Fibroblast of the conjunctiva (primary cell): ENCODE data around the gene MRM2.

Source experiments
- DNase-seq: peaks from one replicate; pipeline ENCODE4 v3.0.0-alpha.2; 2010; ENCODE audit warnings: low read depth

Gene MRM2

DNA sequence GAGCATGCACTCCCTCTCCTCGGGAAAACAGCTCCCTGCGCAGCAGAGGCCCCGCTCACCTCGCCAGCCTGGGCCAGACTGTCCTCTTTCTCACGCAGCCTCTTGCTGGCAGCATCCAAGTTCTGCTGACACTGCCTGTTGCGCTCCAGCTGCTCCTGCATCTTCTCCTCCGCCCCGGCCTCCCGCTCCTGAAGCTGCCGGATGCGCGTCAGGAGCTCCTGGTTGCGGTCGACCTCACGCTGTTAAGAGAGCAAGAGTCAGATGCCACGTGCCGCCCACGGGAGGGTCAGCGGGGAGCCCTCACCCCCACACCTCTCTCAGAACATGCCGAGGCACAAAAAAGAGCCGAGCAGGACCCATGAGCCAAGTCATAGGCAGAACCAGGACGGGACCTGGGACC, 19.5 kb downstream of the MRM2 start:
- DNase-seq, result no peak

DNA sequence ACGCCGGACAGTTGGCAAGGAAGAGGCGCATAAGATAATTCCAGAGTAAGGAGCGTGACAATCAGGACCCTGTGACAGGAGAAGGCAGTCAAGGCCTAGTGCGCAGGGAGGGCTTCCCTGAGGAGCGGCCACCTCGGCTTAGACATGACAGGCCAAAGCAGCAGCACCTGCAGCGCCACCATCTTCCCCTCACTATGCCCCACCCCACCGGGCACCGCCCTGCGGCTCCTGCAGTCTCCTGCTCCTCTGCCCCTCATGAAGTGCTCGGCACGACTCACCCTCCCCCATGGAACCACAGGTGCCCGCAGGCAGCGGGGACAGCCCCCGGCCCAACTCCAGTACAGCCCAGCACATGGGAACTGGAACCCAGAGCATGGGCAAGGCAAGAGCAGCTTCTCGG, 21.1 kb downstream of the MRM2 start:
- no peak for DNase-seq

DNA sequence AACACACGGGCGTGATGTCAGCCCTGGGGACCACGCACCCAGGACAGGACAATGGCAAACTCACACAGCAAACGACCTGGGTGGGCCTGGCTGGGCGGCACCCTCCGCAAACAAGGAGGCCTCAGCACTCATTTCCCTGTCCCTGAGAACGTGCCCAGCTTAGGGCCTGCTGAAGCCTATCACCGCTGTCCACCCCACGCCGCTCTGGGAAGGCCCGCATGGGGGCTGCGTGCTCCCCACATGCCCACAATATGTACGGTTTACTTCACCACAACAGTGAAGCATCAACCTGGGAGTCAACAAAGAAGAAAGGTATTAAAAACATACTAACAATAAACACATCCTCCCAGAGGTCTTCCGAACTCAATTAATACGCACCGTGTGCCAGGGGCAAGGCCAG, 21.5 kb downstream of the MRM2 start:
- DNase-seq, result no peak

DNA sequence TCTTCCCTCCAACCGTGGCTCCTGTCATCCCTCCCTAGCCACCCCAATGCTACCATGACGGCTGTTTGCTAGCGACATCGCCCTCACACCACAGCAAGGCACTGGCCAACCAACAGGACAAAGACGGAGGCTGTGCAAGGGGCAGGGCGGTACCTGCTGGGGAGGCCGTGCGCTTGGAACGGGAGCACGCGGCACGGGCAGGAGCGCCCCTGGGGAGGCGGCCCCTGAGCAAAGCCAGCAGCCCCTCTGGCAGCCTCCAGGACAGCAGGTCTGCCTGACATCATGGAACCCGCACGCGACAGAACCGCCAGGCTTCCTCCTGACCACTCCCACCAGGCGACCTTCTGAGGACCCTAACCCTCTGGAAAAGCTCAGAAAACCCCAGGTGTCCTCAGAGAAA, 22.0 kb downstream of the MRM2 start:
- DNase-seq, result no peak

DNA sequence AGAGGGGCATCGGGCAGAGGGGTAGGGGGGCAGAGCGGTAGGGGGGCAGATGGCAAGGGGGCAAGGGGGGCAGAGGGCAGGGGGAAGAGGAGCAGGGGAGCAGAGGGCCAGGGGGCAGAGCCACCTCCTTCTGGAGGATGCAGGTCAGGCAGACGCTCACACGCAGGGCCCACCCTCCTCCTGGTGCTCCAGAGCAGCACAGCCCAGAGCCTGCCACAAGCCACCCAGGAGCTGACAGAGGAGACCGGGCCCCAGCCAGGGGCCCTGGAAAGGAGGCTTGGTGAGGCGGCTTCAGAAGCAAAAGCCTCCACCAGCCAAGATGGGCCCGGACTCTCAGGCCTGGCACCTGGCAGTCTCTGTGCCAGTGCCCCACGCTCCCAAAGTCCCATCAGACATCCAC, 22.4 kb downstream of the MRM2 start:
- DNase-seq, result no peak

DNA sequence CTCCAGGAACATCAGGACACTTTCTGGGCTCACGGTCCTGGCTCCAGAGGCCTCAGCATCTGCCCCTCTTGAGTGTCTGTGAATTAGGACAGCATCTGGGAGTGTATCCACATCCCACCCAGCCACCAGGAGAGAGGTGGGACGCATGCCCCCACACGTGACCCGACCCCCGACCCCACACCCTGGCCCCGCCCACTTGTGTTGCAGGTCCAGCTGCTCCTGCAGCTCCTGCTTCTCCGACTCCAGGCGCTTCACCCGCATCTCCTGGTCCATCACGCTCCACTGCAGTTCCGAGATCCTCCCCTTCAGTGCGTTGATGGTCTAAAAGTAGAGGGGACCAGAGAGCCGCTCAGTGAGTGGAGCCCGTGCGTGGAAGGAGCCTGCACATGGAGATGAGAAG, 22.9 kb downstream of the MRM2 start:
- no peak for DNase-seq

DNA sequence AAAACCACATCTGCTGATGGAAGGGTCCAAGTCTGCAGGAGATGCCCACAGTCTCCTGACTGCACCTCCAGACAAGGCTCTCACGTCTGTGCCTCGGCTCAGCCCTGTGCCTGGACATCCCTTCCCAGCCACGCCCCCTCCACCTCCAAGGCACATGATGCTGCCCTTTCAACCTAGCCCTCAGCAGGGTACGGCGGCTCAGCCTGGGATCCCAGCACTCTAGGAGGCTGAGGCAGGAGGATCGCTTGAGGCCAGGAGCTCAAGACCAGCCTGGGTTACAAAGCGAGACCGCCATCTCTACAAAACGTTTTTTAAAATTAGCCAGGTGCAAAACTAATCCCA, 23.6 kb downstream of the MRM2 start:
- DNase-seq, result no peak

DNA sequence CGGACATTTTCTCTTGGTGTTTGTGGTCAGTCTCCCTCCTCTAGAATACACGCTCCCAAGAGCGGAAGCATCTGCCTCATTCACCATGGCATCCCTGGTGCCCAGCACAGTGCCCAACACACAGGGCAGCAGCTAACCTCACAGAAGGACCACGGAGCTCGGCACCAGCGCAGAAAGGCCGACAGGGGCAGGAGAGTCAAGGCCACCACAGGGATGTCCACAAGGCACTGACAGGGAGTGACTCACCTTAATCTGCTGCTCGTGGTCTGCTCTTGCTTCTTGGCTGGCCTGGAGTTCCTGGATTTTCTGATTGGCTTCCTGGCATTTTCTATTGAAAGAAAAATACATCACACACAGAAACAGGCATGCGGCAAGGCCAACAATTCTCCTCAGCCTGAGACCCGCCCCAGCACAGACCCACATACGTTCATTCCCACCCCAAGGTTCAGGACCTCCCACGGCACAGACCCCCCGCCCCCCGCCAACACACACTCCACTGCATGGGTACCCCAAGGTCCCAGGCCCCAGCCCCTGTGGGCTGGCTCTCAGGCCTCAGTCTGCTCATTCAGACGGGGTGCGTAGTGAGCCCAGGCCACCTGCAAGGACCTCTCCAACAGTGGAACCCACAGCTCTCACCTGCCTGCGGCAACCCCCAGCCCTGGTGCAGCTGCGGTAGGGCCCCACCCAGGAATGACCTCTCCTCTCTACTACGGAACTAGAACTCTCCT, 24.1 kb downstream of the MRM2 start:
- no peak for DNase-seq

DNA sequence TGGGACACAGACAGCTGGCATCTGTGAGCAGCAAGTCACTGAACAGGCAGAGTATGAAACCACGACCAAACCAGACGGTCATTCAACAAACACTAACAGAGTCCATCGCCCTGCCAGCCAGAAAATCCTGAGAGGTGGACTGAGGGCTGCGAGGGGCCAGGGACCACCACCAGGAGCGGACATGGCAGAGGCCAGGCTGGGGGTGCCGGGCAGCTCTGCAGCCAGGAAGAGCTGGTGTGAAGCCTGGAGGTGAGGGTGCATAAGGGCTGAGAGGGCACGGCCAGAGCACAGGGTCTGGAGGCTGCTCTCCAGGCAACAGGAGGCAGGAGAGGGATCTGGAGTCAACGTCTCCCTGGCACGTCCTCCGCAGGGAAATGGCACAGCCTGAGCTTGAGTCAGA, 24.8 kb downstream of the MRM2 start:
- no peak for DNase-seq

DNA sequence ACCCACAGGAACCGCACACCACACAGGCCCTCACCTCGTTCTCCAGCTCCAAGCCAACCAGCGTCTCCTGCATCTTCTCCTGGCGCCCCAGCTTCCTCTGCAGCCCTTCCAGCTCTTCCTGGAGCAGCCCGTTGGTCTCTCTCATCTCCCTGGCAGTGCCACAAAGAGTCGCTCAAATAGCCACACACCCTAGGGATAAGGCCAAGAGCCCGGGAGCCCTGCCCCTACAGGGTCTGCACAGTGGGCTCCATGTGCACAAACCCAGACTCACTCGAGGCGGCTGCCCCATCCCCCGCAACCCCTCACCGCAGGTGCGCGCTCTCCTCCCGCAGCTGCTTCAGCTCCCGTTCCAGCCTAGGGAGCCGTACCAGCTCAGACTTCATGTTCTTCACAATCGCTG, 26.2 kb downstream of the MRM2 start:
- DNase-seq, result no peak

DNA sequence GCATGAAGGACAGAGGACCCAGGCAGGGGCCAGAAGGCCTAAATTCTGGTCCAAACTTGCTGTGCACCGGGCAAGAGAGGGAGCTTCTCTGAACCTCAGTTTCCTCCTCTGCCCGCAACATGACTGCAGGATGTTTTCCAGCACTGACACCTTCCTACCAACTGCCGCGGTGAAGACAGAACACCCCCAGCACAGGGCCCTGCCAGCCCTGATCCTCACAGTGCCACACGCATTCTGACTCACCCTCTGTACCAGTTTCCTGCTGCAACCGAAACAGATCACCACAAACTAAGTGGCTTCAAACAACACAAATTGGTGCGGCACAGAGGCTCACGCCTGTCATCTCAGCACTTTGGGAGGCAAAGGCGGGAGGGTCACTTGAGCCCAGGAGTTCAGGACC, 27.4 kb downstream of the MRM2 start:
- no peak for DNase-seq

DNA sequence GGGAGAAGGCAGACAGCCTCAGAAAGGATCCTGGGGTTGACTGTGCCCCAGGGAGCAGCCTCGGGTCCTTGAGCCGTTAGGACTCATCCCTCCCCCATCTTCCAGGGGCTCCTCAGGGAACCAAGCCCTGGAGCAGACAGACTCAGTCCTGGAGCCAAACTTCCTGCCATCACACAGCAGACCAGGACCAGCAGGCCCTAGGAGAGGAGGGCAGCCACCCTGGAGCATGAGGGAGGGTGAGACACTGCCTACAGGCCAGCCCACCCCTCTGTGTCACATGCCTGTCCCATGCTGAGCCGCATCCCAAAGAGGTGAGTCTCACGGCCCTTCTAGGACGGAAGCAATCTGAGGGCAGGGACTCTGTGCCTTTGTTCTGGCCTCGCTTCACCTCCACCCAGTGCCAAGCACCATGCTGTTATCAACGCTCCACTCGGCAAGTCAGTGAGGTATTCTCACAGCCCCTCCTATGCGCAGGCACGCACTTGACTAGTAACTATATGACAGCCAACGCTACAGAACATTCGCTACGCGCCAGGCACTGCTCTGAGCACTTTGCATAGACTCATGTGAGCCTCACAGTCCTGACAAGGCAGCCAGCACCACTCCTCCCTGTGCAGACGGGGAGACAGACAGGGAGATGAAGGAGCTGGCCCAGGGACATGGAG, 28.3 kb downstream of the MRM2 start:
- no peak for DNase-seq

DNA sequence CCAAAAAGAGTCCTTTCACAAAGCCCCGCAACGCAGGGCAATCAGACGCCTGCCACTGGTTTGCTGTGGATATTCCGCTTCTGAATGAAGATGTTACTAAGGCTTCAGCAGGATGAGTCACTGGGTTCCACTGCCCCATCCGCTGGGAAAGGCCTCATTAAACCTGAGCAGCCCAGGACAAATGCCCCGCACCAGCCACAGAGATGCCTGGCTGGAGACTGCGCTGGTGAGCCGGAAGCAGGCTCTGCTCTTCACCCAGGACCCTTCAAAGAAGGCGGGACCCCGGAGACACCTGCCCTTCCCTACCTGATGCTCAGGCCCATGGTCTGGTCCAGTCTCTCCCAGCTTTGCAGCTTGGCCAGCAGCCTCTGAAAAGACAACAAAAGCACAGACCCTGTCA, 29.1 kb downstream of the MRM2 start:
- DNase-seq, result no peak

DNA sequence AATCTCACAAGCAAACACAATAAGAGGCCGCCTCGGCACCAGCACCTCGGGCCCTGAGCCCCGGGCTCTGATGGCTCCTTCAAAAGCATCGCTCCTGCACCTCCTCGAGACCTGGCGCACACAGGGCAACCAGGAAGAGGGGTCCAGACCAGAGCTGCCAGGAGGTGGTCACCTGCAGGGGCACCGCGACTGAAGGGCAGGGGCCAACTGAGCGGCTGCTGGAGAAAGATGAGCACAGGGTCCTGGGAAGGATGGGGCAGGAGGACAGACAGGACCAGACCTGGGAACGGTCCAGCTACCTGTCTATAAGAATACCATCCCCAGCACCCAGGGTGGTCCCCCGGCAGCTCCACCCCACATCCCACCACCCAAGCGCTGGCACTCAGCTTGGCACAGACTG, 30.1 kb downstream of the MRM2 start:
- DNase-seq, result no peak

DNA sequence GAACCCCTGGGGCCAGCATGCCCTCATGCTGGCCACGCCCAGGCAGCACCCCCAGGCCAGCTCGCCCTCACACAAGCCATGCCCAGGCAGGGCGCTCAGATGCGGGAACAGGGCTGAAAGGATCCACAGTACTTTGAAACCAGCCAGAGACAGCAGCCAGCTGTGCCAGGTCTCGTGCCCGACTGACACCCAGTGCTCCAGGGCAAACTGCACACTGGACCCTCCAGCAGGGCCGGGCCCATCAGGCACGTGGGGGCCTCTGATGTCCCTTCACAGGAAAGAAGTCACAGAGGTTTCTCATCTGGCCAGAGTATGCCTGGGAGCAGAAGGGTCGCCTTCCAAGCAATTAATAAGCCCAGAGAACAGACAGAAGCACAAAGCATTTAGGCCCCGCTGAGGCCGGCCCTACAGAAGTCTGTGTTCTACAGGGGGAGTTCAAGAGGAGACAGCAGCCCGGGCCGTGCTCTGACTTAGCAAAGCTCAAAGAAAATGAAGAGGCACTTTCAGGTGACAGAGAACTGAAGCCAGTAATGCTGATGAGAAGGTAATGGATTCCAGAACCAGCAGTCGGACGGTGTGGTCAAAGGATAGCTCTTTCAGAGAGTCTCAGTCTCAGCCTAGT, 30.6 kb downstream of the MRM2 start:
- DNase-seq, result no peak

DNA sequence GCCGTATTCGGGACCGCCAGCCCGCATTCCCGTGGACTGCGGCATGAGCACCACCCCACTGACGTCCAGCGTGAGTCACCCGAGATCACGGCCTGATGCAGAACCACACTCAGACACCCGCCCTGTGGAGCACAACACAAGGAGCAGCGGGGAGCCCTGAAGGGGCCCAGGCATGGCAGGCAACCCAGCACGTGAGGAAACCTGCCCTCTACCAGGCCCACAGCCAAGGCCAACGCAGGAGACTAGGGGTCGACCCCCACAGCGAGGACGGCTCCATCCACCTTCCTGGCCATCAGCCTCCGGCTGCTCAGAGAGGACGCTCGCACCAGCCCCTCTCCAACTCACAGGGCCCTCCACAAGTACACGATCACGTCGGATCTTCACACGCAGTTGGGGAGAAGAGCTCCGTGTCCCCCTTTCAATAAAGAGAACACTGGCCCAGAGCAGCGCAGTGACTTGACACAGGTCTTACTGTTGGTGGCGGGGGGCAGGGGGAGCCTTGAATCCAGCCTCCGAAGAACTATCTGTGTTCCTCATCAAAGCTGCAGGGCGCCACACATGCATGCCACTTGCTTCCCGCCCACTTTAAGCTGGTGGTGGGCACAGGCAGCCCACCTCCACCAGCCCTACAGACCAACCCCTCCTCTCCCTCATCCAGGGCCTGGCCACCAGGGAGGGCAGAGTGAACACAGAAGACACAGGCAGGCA, 31.3 kb downstream of the MRM2 start:
- DNase-seq, result no peak

DNA sequence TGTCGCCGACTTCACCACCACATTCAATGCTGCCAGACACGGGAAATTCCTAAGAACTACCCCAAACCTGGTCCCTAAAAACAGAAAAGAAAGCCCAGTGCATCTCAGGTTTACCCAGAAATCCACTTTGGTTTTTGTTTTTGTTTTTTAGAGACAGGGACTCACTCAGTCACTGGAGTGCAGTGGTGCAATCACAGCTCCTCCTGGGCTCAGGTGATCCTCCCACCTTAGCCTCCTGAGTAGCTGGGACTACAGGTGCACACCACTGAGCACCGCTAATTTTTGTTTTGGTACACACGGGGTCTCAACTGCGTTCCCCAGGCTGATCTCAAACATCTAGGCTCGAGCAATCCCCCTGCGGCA, 32.1 kb downstream of the MRM2 start:
- no peak for DNase-seq

DNA sequence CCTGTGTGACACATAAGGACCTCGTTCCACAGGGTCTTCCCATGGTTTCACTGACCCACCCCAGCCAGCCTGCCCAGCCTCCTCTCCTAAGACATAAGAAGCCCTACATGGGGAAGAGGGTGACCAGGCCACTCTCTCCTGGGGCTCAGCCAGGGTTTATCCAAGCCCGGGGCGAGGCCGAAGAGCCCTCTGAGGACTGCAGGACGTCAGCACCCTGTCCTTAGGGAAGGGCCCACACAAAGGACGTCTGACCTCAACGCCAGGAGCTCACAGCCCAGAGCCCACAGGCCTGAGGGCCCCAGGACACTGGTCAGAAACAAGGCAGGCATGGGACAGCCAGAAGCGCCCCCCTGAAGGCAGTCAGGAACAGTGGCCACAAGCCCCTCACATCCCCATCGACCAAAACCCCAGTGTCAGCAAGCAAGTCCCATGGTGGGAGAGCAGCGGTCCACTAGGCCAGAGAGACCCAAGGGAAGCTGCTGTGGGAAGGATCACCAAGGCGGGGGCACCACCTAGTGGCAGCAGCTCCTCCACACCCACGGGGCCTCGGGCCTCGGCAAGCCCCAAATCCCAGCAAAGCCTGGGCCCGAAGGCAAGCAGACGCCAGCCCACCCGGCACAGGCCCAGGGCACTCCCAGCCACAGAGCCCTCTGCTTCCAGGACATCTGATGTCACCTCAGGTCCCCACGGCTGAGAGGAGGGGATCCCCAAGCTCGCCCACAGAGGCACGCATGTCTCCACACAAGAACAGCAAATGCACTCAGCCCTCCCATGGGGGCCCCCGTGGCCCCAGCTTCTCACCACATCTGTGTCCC, 32.7 kb downstream of the MRM2 start:
- peak; percentile 63 for DNase-seq

DNA sequence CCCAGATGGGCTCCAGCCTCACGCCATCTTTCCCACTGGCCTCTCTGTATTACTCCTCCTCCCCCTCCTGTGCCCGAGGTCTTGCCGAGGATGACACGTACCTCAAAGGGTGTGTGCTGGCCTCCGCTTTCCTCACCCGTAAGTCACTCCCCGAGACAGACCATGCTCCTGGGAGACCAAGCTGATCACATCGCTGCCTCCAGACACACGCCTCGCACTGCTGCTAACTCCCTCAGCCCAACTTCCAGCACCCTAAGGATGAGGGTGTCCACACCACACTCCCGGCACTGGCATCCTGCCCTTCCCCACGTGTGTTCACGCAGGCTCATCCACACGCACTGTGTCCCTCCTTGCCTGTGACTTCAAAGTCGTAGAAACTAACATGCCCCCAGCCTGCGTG, 33.3 kb downstream of the MRM2 start:
- DNase-seq, result no peak

DNA sequence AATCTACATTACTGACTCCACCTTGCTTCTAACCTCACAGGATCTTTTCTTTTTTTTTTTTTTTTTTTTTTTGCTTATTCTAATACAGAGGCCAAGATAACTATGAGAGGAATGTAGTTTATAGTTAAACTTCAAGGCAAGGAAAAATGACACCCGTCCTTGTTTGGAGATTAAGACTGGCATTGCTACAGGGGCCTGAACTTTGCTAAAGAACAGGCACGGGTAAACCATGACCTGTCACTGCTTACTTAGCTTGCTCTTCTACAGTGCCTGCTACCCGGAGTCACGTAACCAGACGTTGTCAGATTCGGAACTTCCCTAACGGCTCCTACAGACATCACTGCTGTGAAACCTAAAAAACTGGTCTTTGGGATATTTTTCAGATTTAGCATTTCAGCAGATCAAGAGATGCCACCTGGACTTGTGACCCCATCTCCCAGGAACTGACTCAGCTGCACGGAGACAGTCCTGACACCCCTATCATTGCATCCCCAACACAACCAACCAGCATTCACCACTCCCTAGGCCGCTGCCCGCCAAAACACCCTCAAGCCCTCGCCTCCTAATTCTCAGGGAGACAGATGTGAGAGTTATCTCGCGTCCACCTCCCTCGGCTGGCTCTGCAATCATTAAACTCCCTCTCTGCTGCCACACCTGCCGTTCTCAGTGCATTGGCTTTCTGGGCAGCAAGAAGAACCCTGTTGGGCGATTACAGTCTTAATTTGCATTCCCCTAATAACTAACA, 36.8 kb downstream of the MRM2 start:
- DNase-seq, result no peak

DNA sequence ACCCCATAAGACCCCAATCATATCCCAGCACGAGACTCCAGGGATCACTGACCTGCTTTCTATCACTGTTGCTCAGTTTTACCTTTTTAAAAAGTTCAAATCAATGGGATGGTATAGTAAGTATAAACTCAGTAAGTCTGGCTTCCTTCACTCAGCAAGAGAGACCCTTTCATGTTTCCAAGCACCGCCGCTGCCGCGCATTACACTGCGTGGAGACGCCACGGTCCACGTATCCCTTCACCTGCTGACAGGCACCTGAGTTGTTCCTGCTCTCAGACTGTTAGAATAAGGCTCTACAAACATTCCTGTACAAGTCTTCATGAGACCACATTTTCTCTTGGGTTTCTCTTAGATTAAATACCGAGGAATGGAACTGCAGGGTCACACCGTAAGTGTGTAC, 37.6 kb downstream of the MRM2 start:
- no peak for DNase-seq
